Measurements from ENCODE around the gene CYBC1. TPM values are rescaled to one million over a fixed set of nuclear protein-coding genes. Genes with fewer than 3 reads are reported as not detected.

CYBC1 gene
- total RNA-seq, 1 donor from 2014 or later, result 31.3 TPM

GRCh38 chr17:82394278-82394677 lies 56.3 kb downstream of the CYBC1 start:
- no peak overlapping the region for H3K4me3 ChIP-seq (ENCODE audit: low read depth, low read length)
- DNase-seq (ENCODE audit: low read depth) (no peak), FAIRE-seq (no peak)
- no peaks in the 10 kb centered on the region for H3K27me3 ChIP-seq (ENCODE audit: control insufficient read depth, insufficient read depth, low read length)
- TF ChIP-seq CTCF (IDR thresholded peaks at IDR 0.05; ENCODE audit: insufficient read depth, low read length, severe bottlenecking), result no peak
- H3K36me3 ChIP-seq (ENCODE audit: control insufficient read depth, insufficient read depth, low read length), result peaks cover 3% of the 10 kb centered on the region

- FAIRE-seq, result no peak
- no peak for TF ChIP-seq CTCF (IDR thresholded peaks at IDR 0.05; ENCODE audit: insufficient read depth, low read length, severe bottlenecking)
- Histone ChIP-seq H3K27me3 (ENCODE audit: control insufficient read depth, insufficient read depth, low read length) (no peaks in the 10 kb centered on the region), H3K36me3 (ENCODE audit: control insufficient read depth, insufficient read depth, low read length) (peaks cover 3% of the 10 kb centered on the region), H3K4me3 (ENCODE audit: low read depth, low read length) (no peak overlapping the region)
- DNase-seq (ENCODE audit: low read depth), result no peak
These were observed 57.6 kb downstream of the CYBC1 start for GRCh38 chr17:82392941-82393340.

Other genes with a start within 250 kb of the CYBC1 start
- 8.1 and 10.8 TPM in 2 replicates for gene CCDC57, start 237.9 kb downstream of the CYBC1 start, total RNA-seq
- gene SLC16A3, start 221.7 kb downstream of the CYBC1 start, total RNA-seq, result 162 and 205 TPM in 2 replicates
- gene CSNK1D, start 177.1 kb downstream of the CYBC1 start, total RNA-seq, result 64.9 and 72.4 TPM in 2 replicates
- not detected in 2 replicates for gene CD7, start 133.1 kb downstream of the CYBC1 start, total RNA-seq
- gene SECTM1, start 117.0 kb downstream of the CYBC1 start, total RNA-seq, result 1.3 and 3.7 TPM in 2 replicates
- not detected in 2 replicates for gene TEX19, start 91.5 kb downstream of the CYBC1 start, total RNA-seq
- gene UTS2R, start 79.0 kb downstream of the CYBC1 start, total RNA-seq, result not detected in 2 replicates
- 8.2 and 9.7 TPM in 2 replicates for gene HEXD, start 32.4 kb downstream of the CYBC1 start, total RNA-seq
- 25.0 and 26.5 TPM in 2 replicates for gene OGFOD3, start 32.2 kb downstream of the CYBC1 start, total RNA-seq
- 40.0 and 40.1 TPM in 2 replicates for gene NARF, start 8.0 kb upstream of the CYBC1 start, total RNA-seq
- gene FOXK2, start 69.0 kb upstream of the CYBC1 start, total RNA-seq, result 38.8 and 44.0 TPM in 2 replicates
- 90.8 and 94.7 TPM in 2 replicates for gene WDR45B, start 197.7 kb upstream of the CYBC1 start, total RNA-seq
- gene RAB40B, start 247.9 kb upstream of the CYBC1 start, total RNA-seq, result 3.4 and 4.9 TPM in 2 replicates

Measured in bronchial epithelial cell (primary cell).